Measurements from ENCODE around the gene SLC4A4. TPM values are rescaled to one million over a fixed set of nuclear protein-coding genes. Genes with fewer than 3 reads are reported as not detected.

The SLC4A4 gene
- polyA plus RNA-seq, 1 of the 3 experiments (the other 2 are of a cell fraction), result not detected

DNA sequence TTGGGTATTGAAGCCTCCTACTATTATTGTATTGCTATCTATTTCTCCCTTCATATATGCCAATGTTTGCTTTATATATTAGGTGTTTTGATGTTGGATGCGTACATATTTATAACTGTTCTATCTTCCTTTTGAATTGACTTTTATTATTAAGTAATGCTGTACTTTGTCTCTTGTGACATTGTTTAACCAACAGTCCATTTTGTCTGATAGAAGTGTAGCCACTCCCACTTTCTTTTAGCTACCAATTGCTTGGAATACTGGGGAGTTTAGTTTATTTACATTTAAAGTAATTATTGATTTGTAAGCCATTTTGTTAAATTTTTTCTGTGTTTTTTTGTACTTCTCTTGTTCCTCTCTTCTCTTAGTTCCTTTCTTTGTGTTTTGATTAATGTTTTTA is 249.2 kb downstream of the SLC4A4 start:
- Histone ChIP-seq H3K9ac (no peak overlapping the region), H3K4me1 (ENCODE audit: control insufficient read depth in 1 of 2, insufficient read depth in 2 of 2, low read depth in 1 of 2, low read length in 1 of 2) (no peaks in the 10 kb centered on the region), H3K9me3 (no peaks in the 10 kb centered on the region), H3K4me2 (no peak overlapping the region), H4K20me1 (ENCODE audit: insufficient read depth) (no peaks in the 10 kb centered on the region), H2AFZ (ENCODE audit: low read depth) (no peak overlapping the region), H3K27ac (ENCODE audit: low read depth in 2 of 2, low read length in 1 of 2) (no peak overlapping the region), H3K79me2 (ENCODE audit: insufficient read depth) (no peaks in the 10 kb centered on the region), H3K4me3 (ENCODE audit: low read depth in 2 of 2, low read length in 1 of 2) (no peak overlapping the region), H3F3A (replicated peaks; ENCODE audit: insufficient read depth) (no peaks in the 10 kb centered on the region), H3K9me2 (no peaks in the 10 kb centered on the region), H3K27me3 (ENCODE audit: insufficient read depth) (no peaks in the 10 kb centered on the region), H3K36me3 (replicated peaks in 1 of 2; ENCODE audit: control insufficient read depth in 1 of 2, insufficient read depth in 2 of 2, low read length in 1 of 2) (no peaks in the 10 kb centered on the region)
- TF ChIP-seq MXI1 (IDR thresholded peaks at IDR 0.05; ENCODE audit: low read depth, low read length), result no peak
- TF ChIP-seq GABPA (IDR thresholded peaks at IDR 0.05; ENCODE audit: low read depth), result no peak
- no peak for TF ChIP-seq ELF1 (IDR thresholded peaks at IDR 0.05)
- TF ChIP-seq FOXM1 (IDR thresholded peaks at IDR 0.05; ENCODE audit: low read depth), result no peak
- no peak for TF ChIP-seq GATA2 (CRISPR knock-in tag; IDR thresholded peaks at IDR 0.05)
- no peak for TF ChIP-seq YY1 (IDR thresholded peaks at IDR 0.05; ENCODE audit: low read depth)
- TF ChIP-seq CHD2 (IDR thresholded peaks at IDR 0.05; ENCODE audit: low read length, partially characterized antibody), result no peak
- TF ChIP-seq, protein P1, sequence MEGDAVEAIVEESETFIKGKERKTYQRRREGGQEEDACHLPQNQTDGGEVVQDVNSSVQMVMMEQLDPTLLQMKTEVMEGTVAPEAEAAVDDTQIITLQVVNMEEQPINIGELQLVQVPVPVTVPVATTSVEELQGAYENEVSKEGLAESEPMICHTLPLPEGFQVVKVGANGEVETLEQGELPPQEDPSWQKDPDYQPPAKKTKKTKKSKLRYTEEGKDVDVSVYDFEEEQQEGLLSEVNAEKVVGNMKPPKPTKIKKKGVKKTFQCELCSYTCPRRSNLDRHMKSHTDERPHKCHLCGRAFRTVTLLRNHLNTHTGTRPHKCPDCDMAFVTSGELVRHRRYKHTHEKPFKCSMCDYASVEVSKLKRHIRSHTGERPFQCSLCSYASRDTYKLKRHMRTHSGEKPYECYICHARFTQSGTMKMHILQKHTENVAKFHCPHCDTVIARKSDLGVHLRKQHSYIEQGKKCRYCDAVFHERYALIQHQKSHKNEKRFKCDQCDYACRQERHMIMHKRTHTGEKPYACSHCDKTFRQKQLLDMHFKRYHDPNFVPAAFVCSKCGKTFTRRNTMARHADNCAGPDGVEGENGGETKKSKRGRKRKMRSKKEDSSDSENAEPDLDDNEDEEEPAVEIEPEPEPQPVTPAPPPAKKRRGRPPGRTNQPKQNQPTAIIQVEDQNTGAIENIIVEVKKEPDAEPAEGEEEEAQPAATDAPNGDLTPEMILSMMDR (IDR thresholded peaks at IDR 0.05), result no peak
- TF ChIP-seq, protein P2, sequence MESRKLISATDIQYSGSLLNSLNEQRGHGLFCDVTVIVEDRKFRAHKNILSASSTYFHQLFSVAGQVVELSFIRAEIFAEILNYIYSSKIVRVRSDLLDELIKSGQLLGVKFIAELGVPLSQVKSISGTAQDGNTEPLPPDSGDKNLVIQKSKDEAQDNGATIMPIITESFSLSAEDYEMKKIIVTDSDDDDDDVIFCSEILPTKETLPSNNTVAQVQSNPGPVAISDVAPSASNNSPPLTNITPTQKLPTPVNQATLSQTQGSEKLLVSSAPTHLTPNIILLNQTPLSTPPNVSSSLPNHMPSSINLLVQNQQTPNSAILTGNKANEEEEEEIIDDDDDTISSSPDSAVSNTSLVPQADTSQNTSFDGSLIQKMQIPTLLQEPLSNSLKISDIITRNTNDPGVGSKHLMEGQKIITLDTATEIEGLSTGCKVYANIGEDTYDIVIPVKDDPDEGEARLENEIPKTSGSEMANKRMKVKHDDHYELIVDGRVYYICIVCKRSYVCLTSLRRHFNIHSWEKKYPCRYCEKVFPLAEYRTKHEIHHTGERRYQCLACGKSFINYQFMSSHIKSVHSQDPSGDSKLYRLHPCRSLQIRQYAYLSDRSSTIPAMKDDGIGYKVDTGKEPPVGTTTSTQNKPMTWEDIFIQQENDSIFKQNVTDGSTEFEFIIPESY (IDR thresholded peaks at IDR 0.05; ENCODE audit: borderline replicate concordance, low read depth), result no peak
- TF ChIP-seq POLR2AphosphoS5 (IDR thresholded peaks at IDR 0.05; ENCODE audit: low read depth, low read length), result no peak
- no peak for TF ChIP-seq NFIC (IDR thresholded peaks at IDR 0.05; ENCODE audit: borderline replicate concordance)
- no peak for TF ChIP-seq EZH2phosphoT487 (IDR thresholded peaks at IDR 0.05; ENCODE audit: borderline replicate concordance, low read depth)
- no peak for TF ChIP-seq EP300 (IDR thresholded peaks at IDR 0.05; ENCODE audit: borderline replicate concordance in 1 of 2, low read depth in 1 of 2, low read length in 1 of 2)
- no peak for DNase-seq
- 35% methylated on average over 1 of the region's 1 CpG for WGBS (ENCODE audit: low lambda C conversion rate)
- CTCF ChIA-PET, result no interaction called here
- POLR2A ChIA-PET, result no interaction called here

DNA sequence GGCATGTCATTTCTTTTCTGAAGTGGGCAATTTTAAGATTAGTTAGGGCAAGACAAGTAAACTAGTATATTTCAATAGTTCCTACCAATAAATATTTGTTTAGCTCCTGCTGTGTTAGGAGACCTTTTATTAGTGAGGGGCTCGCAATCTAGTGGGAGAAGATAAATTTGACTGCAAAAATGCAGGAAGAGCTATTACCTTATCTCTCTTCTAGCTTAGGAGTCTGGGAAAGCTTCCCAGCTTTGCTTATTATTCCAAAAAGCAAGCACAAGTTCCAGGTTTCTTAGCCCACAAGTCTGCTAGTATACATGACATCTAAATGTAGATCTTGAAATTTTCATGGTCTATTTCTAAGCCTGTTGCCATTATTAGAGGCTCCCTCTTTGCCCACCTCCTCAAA is 254.0 kb downstream of the SLC4A4 start:
- Histone ChIP-seq H3K4me2 (no peak overlapping the region), H3F3A (replicated peaks; ENCODE audit: insufficient read depth) (no peaks in the 10 kb centered on the region), H3K27ac (ENCODE audit: low read depth in 2 of 2, low read length in 1 of 2) (no peak overlapping the region), H3K4me3 (ENCODE audit: low read depth in 2 of 2, low read length in 1 of 2) (no peak overlapping the region), H3K9me3 (no peaks in the 10 kb centered on the region), H2AFZ (ENCODE audit: low read depth) (no peak overlapping the region), H3K9me2 (no peaks in the 10 kb centered on the region), H3K27me3 (ENCODE audit: insufficient read depth) (no peaks in the 10 kb centered on the region), H4K20me1 (ENCODE audit: insufficient read depth) (no peaks in the 10 kb centered on the region), H3K9ac (no peak overlapping the region), H3K79me2 (ENCODE audit: insufficient read depth) (no peaks in the 10 kb centered on the region), H3K4me1 (ENCODE audit: control insufficient read depth in 1 of 2, insufficient read depth in 2 of 2, low read depth in 1 of 2, low read length in 1 of 2) (no peaks in the 10 kb centered on the region), H3K36me3 (replicated peaks in 1 of 2; ENCODE audit: control insufficient read depth in 1 of 2, insufficient read depth in 2 of 2, low read length in 1 of 2) (no peaks in the 10 kb centered on the region)
- CTCF ChIA-PET, result no interaction called here
- POLR2A ChIA-PET, result no interaction called here
- 9% methylated on average over 1 of the region's 1 CpG for WGBS (ENCODE audit: low lambda C conversion rate)
- no peak for DNase-seq
- no peak for TF ChIP-seq EP300 (IDR thresholded peaks at IDR 0.05; ENCODE audit: borderline replicate concordance in 1 of 2, low read depth in 1 of 2, low read length in 1 of 2)
- TF ChIP-seq, protein P3, sequence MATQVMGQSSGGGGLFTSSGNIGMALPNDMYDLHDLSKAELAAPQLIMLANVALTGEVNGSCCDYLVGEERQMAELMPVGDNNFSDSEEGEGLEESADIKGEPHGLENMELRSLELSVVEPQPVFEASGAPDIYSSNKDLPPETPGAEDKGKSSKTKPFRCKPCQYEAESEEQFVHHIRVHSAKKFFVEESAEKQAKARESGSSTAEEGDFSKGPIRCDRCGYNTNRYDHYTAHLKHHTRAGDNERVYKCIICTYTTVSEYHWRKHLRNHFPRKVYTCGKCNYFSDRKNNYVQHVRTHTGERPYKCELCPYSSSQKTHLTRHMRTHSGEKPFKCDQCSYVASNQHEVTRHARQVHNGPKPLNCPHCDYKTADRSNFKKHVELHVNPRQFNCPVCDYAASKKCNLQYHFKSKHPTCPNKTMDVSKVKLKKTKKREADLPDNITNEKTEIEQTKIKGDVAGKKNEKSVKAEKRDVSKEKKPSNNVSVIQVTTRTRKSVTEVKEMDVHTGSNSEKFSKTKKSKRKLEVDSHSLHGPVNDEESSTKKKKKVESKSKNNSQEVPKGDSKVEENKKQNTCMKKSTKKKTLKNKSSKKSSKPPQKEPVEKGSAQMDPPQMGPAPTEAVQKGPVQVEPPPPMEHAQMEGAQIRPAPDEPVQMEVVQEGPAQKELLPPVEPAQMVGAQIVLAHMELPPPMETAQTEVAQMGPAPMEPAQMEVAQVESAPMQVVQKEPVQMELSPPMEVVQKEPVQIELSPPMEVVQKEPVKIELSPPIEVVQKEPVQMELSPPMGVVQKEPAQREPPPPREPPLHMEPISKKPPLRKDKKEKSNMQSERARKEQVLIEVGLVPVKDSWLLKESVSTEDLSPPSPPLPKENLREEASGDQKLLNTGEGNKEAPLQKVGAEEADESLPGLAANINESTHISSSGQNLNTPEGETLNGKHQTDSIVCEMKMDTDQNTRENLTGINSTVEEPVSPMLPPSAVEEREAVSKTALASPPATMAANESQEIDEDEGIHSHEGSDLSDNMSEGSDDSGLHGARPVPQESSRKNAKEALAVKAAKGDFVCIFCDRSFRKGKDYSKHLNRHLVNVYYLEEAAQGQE (IDR thresholded peaks at IDR 0.05; ENCODE audit: low read depth, low read length), result no peak
- TF ChIP-seq, protein P4, sequence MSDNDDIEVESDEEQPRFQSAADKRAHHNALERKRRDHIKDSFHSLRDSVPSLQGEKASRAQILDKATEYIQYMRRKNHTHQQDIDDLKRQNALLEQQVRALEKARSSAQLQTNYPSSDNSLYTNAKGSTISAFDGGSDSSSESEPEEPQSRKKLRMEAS (IDR thresholded peaks at IDR 0.05; ENCODE audit: low read depth), result no peak
- TF ChIP-seq POLR2AphosphoS5 (IDR thresholded peaks at IDR 0.05; ENCODE audit: low read depth, low read length), result no peak
- no peak for TF ChIP-seq SIN3A (IDR thresholded peaks at IDR 0.05; ENCODE audit: borderline replicate concordance, low read depth, low read length)
- TF ChIP-seq RAD21 (IDR thresholded peaks at IDR 0.05; ENCODE audit: low read length), result no peak
- TF ChIP-seq YY1 (IDR thresholded peaks at IDR 0.05; ENCODE audit: low read depth), result no peak
- no peak for TF ChIP-seq TCF12 (IDR thresholded peaks at IDR 0.05)
- TF ChIP-seq GABPA (IDR thresholded peaks at IDR 0.05; ENCODE audit: low read depth), result no peak
- TF ChIP-seq, protein P2 (IDR thresholded peaks at IDR 0.05; ENCODE audit: borderline replicate concordance, low read depth), result no peak
- no peak for TF ChIP-seq JUND (IDR thresholded peaks at IDR 0.05)
- no peak for TF ChIP-seq MXI1 (IDR thresholded peaks at IDR 0.05; ENCODE audit: low read depth, low read length)
